H1 (cell line): ENCODE results near the gene ADAMTS14.

ENCODE experiments used
- EP300 ChIP-seq, 2 experiments: IDR thresholded peaks; 1 replicate in 1 of 2; 2 replicates in 1 of 2; pipeline ENCODE4 v1.6.1; 2011 to 2012; ENCODE audit warnings: low read depth in 2 of 2, low read length in 2 of 2, mild to moderate bottlenecking in 2 of 2, borderline replicate concordance in 1 of 2, inconsistent platforms in 1 of 2, moderate library complexity in 1 of 2
- EZH2 ChIP-seq: fragments of 200-600 bp; sonication (generic); IDR thresholded peaks from 2 replicates; pipeline ENCODE4 v1.7.1; 2012; ENCODE audit warnings: low read depth, mild to moderate bottlenecking, moderate library complexity, low read length, inconsistent platforms; ENCODE audit not compliant: severe bottlenecking
- HDAC2 ChIP-seq, 2 experiments: fragments of 300-600 bp in 1 of 2; sonication (generic) in 1 of 2; IDR thresholded peaks; 2 replicates each; pipeline ENCODE4 v1.6.1; 2011 to 2012; ENCODE audit warnings: low read depth in 2 of 2, low read length in 2 of 2, mild to moderate bottlenecking in 2 of 2, moderate library complexity in 2 of 2, borderline replicate concordance in 1 of 2, inconsistent platforms in 1 of 2
- PHF8 ChIP-seq: fragments of 200-600 bp; sonication (generic); conservative IDR thresholded peaks from 2 replicates; pipeline ENCODE4 v1.7.1; 2012; ENCODE audit warnings: low read depth, mild to moderate bottlenecking, inconsistent platforms, low read length, moderate library complexity
- TF ChIP-seq, protein P1 (sequence below), 3 experiments: IDR thresholded peaks; 1 replicate in 2 of 3; 2 replicates in 1 of 3; pipeline versions ENCODE4 v1.5.1 to v1.6.1; 2011; ENCODE audit warnings: low read length in 3 of 3, mild to moderate bottlenecking in 3 of 3, inconsistent platforms in 2 of 3, low read depth in 1 of 3, moderate library complexity in 1 of 3; ENCODE audit not compliant: insufficient read depth in 1 of 3; ENCODE audit errors: control extremely low read depth in 1 of 3
- TF ChIP-seq, protein P2 (sequence below): IDR thresholded peaks from 2 replicates; pipeline ENCODE4 v1.6.1; 2011; ENCODE audit warnings: low read depth, mild to moderate bottlenecking, low read length; ENCODE audit not compliant: insufficient read depth

DNA sequence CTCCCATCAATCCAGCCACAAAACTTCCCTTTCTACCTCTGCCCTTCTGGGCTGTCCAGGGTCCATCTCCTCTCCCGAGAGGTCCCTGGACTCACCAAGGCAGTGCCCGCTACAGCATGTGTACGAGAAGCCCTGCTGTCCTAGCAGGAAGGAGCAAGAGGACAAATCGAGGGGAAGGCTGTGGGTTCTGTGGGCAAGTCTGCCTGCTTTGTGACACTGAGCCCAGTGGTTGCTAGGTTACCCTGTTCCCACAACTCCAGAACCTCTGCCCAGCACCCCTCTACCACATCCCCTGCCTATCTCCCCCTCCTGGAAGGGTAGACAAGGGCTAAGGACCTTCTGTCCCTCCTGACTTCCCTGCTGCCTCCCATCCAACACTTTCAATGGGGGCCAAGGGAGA is 112.9 kb downstream of the ADAMTS14 start, which contains the start of gene TBATA:
- TF ChIP-seq, protein P1, sequence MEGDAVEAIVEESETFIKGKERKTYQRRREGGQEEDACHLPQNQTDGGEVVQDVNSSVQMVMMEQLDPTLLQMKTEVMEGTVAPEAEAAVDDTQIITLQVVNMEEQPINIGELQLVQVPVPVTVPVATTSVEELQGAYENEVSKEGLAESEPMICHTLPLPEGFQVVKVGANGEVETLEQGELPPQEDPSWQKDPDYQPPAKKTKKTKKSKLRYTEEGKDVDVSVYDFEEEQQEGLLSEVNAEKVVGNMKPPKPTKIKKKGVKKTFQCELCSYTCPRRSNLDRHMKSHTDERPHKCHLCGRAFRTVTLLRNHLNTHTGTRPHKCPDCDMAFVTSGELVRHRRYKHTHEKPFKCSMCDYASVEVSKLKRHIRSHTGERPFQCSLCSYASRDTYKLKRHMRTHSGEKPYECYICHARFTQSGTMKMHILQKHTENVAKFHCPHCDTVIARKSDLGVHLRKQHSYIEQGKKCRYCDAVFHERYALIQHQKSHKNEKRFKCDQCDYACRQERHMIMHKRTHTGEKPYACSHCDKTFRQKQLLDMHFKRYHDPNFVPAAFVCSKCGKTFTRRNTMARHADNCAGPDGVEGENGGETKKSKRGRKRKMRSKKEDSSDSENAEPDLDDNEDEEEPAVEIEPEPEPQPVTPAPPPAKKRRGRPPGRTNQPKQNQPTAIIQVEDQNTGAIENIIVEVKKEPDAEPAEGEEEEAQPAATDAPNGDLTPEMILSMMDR (IDR thresholded peaks at IDR 0.05; ENCODE audit: control extremely low read depth in 1 of 3, insufficient read depth in 1 of 3, low read depth in 1 of 3, low read length in 3 of 3): no peak
- TF ChIP-seq HDAC2 (IDR thresholded peaks at IDR 0.05; ENCODE audit: borderline replicate concordance in 1 of 2, low read depth in 2 of 2, low read length in 2 of 2) (no peak), EZH2 (no peak), PHF8 (no peak), EP300 (IDR thresholded peaks at IDR 0.05; ENCODE audit: borderline replicate concordance in 1 of 2, low read depth in 2 of 2, low read length in 2 of 2) (no peak)
- TF ChIP-seq, protein P2, sequence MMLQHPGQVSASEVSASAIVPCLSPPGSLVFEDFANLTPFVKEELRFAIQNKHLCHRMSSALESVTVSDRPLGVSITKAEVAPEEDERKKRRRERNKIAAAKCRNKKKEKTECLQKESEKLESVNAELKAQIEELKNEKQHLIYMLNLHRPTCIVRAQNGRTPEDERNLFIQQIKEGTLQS: no peak
